Measurements from ENCODE around the gene MALRD1.
"Not testable (repeated sequence)": the region's sequence is repeated elsewhere in the genome, so short reads cannot be mapped to it uniquely, and the experiment has no call there.

The MALRD1 gene

GRCh38 chr10:19491166-19491565 lies 442.6 kb downstream of the MALRD1 start:
- DNase-seq (ENCODE audit: low read depth) = no peak

- DNase-seq (ENCODE audit: low read depth) = no peak
Observed at GRCh38 chr10:19493917-19494316, 445.3 kb downstream of the MALRD1 start.

GRCh38 chr10:19497026-19497425 lies 448.4 kb downstream of the MALRD1 start:
- DNase-seq (ENCODE audit: low read depth) = no peak

GRCh38 chr10:19498393-19499290 lies 450.0 kb downstream of the MALRD1 start:
- DNase-seq (ENCODE audit: low read depth) = no peak

GRCh38 chr10:19499291-19499770 lies 450.7 kb downstream of the MALRD1 start:
- no peak for DNase-seq (ENCODE audit: low read depth)

GRCh38 chr10:19500959-19501358 lies 452.4 kb downstream of the MALRD1 start:
- no peak for DNase-seq (ENCODE audit: low read depth)

GRCh38 chr10:19505320-19506312 lies 457.0 kb downstream of the MALRD1 start:
- DNase-seq (ENCODE audit: low read depth) = no peak

- not testable (repeated sequence) for DNase-seq (ENCODE audit: low read depth)
Observed at GRCh38 chr10:19510005-19510732, 461.6 kb downstream of the MALRD1 start.

GRCh38 chr10:19518109-19518508 lies 469.5 kb downstream of the MALRD1 start:
- no peak for DNase-seq (ENCODE audit: low read depth)

- DNase-seq (ENCODE audit: low read depth) = no peak
Observed at GRCh38 chr10:19518632-19519031, 470.0 kb downstream of the MALRD1 start.

- DNase-seq (ENCODE audit: low read depth) = no peak
Observed at GRCh38 chr10:19531324-19531723, 482.7 kb downstream of the MALRD1 start.

GRCh38 chr10:19532411-19532810 lies 483.8 kb downstream of the MALRD1 start:
- DNase-seq (ENCODE audit: low read depth) = no peak

GRCh38 chr10:19541299-19541698 lies 492.7 kb downstream of the MALRD1 start:
- no peak for DNase-seq (ENCODE audit: low read depth)

GRCh38 chr10:19546224-19546623 lies 497.6 kb downstream of the MALRD1 start:
- no peak for DNase-seq (ENCODE audit: low read depth)

GRCh38 chr10:19549503-19549902 lies 500.9 kb downstream of the MALRD1 start:
- DNase-seq (ENCODE audit: low read depth) = no peak

GRCh38 chr10:19556666-19557065 lies 508.1 kb downstream of the MALRD1 start:
- DNase-seq (ENCODE audit: low read depth) = no peak

GRCh38 chr10:19561181-19561580 lies 512.6 kb downstream of the MALRD1 start:
- no peak for DNase-seq (ENCODE audit: low read depth)

GRCh38 chr10:19563388-19564141 lies 515.0 kb downstream of the MALRD1 start:
- DNase-seq (ENCODE audit: low read depth) = no peak

GRCh38 chr10:19570120-19570519 lies 521.5 kb downstream of the MALRD1 start:
- DNase-seq (ENCODE audit: low read depth) = no peak

- no peak for DNase-seq (ENCODE audit: low read depth)
Observed at GRCh38 chr10:19570991-19571390, 522.4 kb downstream of the MALRD1 start.

GRCh38 chr10:19572056-19572455 lies 523.5 kb downstream of the MALRD1 start:
- DNase-seq (ENCODE audit: low read depth) = no peak

All from HS-27A (cell line).